ENCODE results near the gene GBA2. TPM values are rescaled to one million over a fixed set of nuclear protein-coding genes. Genes with fewer than 3 reads are reported as not detected.

The GBA2 gene
- total RNA-seq, 1 donor from 2014 or later, result 84.7 TPM

- DNase-seq (ENCODE audit: low spot score in 2 of 2, unreplicated experiment in 2 of 2), result no peak
- peaks cover 27% of the 10 kb centered on the region for H3K4me1 Mint-ChIP-seq
Measured at GRCh38 chr9:35757226-35757891, 8.3 kb upstream of the GBA2 start.

GRCh38 chr9:35756275-35757225, 7.5 kb upstream of the GBA2 start:
- Mint-ChIP-seq H3K4me3 (peak overlapping the region; percentile 93), H3K27ac (peak overlapping the region; percentile 96), H3K27me3 (ENCODE audit: low read depth) (no peaks in the 10 kb centered on the region), H3K9me3 (no peaks in the 10 kb centered on the region), H3K36me3 (peaks cover 15% of the 10 kb centered on the region), H3K4me1 (peaks cover 27% of the 10 kb centered on the region)
- peak; percentile 40 for TF ChIP-seq CTCF (IDR thresholded peaks at IDR 0.05; ENCODE audit: unreplicated experiment)
- peak in 1 of 2 experiments; percentile 63 for DNase-seq (ENCODE audit: low spot score in 2 of 2, unreplicated experiment in 2 of 2)

More at GRCh38 chr9:35757226-35757891, 8.3 kb upstream of the GBA2 start:
- Mint-ChIP-seq H3K36me3 (peaks cover 10% of the 10 kb centered on the region), H3K27me3 (ENCODE audit: low read depth) (no peaks in the 10 kb centered on the region), H3K9me3 (no peaks in the 10 kb centered on the region), H3K27ac (peak overlapping the region; percentile 93), H3K4me3 (peak overlapping the region; percentile 93)
- TF ChIP-seq CTCF (IDR thresholded peaks at IDR 0.05; ENCODE audit: unreplicated experiment), result no peak

- Mint-ChIP-seq H3K27ac (no peak overlapping the region), H3K4me3 (no peak overlapping the region), H3K36me3 (peaks cover 20% of the 10 kb centered on the region), H3K9me3 (no peaks in the 10 kb centered on the region), H3K4me1 (peaks cover 24% of the 10 kb centered on the region), H3K27me3 (ENCODE audit: low read depth) (no peaks in the 10 kb centered on the region)
- no peak for TF ChIP-seq CTCF (IDR thresholded peaks at IDR 0.05; ENCODE audit: unreplicated experiment)
- no peak for DNase-seq (ENCODE audit: low spot score in 2 of 2, unreplicated experiment in 2 of 2)
Measured at GRCh38 chr9:35755071-35755470, 6.0 kb upstream of the GBA2 start.

DNA sequence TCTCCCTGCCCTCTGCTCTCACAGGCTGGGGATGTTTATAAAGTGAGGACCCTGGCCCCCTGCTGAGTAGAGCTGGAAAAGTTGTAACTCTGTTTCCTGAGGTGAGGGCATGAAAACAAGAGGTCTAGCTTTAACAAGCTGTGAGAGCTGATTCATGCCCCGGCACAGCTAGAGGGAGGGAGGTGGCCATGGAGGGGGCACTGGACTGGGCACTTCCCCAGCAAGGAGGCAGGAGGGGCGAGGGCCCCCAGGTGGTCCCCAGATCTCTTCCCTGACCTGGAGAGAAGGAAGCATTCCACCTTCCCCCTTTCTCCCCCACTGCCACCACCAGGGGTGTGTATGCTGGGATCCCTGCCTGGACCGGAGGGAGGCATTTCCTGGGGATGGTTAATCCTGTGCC, 5.2 kb upstream of the GBA2 start, which contains the start of gene MSMP:
Gene MSMP (minus strand): TSS at position 13 of the 400 bp plus-strand sequence. CDS start 147 bp downstream, outside the sequence.
- Mint-ChIP-seq H3K36me3 (peaks cover 20% of the 10 kb centered on the region), H3K4me1 (peaks cover 27% of the 10 kb centered on the region), H3K27ac (no peak within 1 kb of the TSS), H3K4me3 (no peak within 1 kb of the TSS), H3K9me3 (no peaks in the 10 kb centered on the region), H3K27me3 (ENCODE audit: low read depth) (no peaks in the 10 kb centered on the region)
- TF ChIP-seq CTCF (IDR thresholded peaks at IDR 0.05; ENCODE audit: unreplicated experiment), result no peak
- no peak for DNase-seq (ENCODE audit: low spot score in 2 of 2, unreplicated experiment in 2 of 2)

- Mint-ChIP-seq H3K4me1 (peaks cover 21% of the 10 kb centered on the region), H3K4me3 (no peak overlapping the region)
Measured at GRCh38 chr9:35753466-35753865, 4.4 kb upstream of the GBA2 start.

More at GRCh38 chr9:35753466-35753865, 4.4 kb upstream of the GBA2 start:
- DNase-seq (ENCODE audit: low spot score in 2 of 2, unreplicated experiment in 2 of 2), result no peak
- no peak for TF ChIP-seq CTCF (IDR thresholded peaks at IDR 0.05; ENCODE audit: unreplicated experiment)
- no peaks in the 10 kb centered on the region for H3K9me3 Mint-ChIP-seq
- peaks cover 20% of the 10 kb centered on the region for H3K36me3 Mint-ChIP-seq
- no peaks in the 10 kb centered on the region for H3K27me3 Mint-ChIP-seq (ENCODE audit: low read depth)
- no peak overlapping the region for H3K27ac Mint-ChIP-seq

All from mesothelial cell of epicardium (in vitro differentiated cells).